Right atrium auricular region (tissue), 2 donors: ENCODE results near the gene GMPR. TPM values are rescaled to one million over a fixed set of nuclear protein-coding genes. Genes with fewer than 3 reads are reported as not detected.

Experiments
- DNase-seq: peaks from one replicate; pipeline ENCODE4 v3.0.0-alpha.2; 2019; ENCODE audit warnings: low spot score
- H3K27ac ChIP-seq, 2 donors: fragments of 200-600 bp; sonication (generic); 1 replicate in 1 of 2; 2 replicates in 1 of 2; pipeline ENCODE4 v1.5.1; 2016 to 2019
- H3K27me3 ChIP-seq, 2 donors: fragments of 200-600 bp; sonication (generic); one replicate each; pipeline versions ENCODE4 v1.5.1 to v1.6.0; 2017 to 2019
- H3K36me3 ChIP-seq: fragments of 200-600 bp; sonication (generic); one replicate; pipeline ENCODE4 v1.5.1; 2016
- H3K4me1 ChIP-seq, 2 donors: fragments of 200-600 bp; sonication (generic); one replicate each; pipeline versions ENCODE4 v1.5.1 to v1.6.0; 2017 to 2019
- H3K4me3 ChIP-seq, 2 donors: fragments of 200-600 bp; sonication (generic); 1 replicate in 1 of 2; 2 replicates in 1 of 2; pipeline ENCODE4 v1.5.1; 2017 to 2019; ENCODE audit warnings: mild to moderate bottlenecking in 1 of 2, moderate library complexity in 1 of 2
- H3K9me3 ChIP-seq, 2 donors: fragments of 200-600 bp; sonication (generic); one replicate each; pipeline ENCODE4 v1.5.1; 2019
- CTCF ChIP-seq, 2 donors: fragments of 200-600 bp; sonication (generic); IDR thresholded peaks; one replicate each; pipeline ENCODE4 v1.5.1; 2019; ENCODE audit warnings: antibody characterized with exemption in 2 of 2
- total RNA-seq, 2 donors: library from RNA; depleted of rRNA; stranded (reverse); fragments of >200 nt; gene quantifications; one replicate each; pipeline ENCODE4 v1.1.0, GENCODE V29; 2016

The GMPR gene
- total RNA-seq, 2 donors from 2014 or later, result 70.1 to 89.5 TPM

- Histone ChIP-seq H3K4me1 (no peaks in the 10 kb centered on the region), H3K36me3 (no peaks in the 10 kb centered on the region), H3K27ac (no peak overlapping the region), H3K4me3 (peak overlapping the region in 1 of 2 donors; percentile 27), H3K27me3 (no peaks in the 10 kb centered on the region), H3K9me3 (no peaks in the 10 kb centered on the region)
- no peak for TF ChIP-seq CTCF (IDR thresholded peaks at IDR 0.05)
- no peak for DNase-seq
These were observed 38.6 kb upstream of the GMPR start for GRCh38 chr6:16199804-16200203.

GRCh38 chr6:16200321-16200883, 38.0 kb upstream of the GMPR start:
- peak overlapping the region in 1 of 2 donors; percentile 27 for H3K4me3 ChIP-seq
- no peak overlapping the region for H3K27ac ChIP-seq
- no peaks in the 10 kb centered on the region for H3K27me3 ChIP-seq

GRCh38 chr6:16201706-16202105, 36.7 kb upstream of the GMPR start:
- Histone ChIP-seq H3K27me3 (no peaks in the 10 kb centered on the region), H3K4me3 (no peak overlapping the region), H3K4me1 (no peaks in the 10 kb centered on the region), H3K36me3 (no peaks in the 10 kb centered on the region), H3K27ac (no peak overlapping the region), H3K9me3 (no peaks in the 10 kb centered on the region)
- DNase-seq, result no peak
- TF ChIP-seq CTCF (IDR thresholded peaks at IDR 0.05), result no peak

More at GRCh38 chr6:16200321-16200883, 38.0 kb upstream of the GMPR start:
- no peak for DNase-seq
- no peaks in the 10 kb centered on the region for H3K4me1 ChIP-seq
- H3K9me3 ChIP-seq, result no peaks in the 10 kb centered on the region
- no peak for TF ChIP-seq CTCF (IDR thresholded peaks at IDR 0.05)
- H3K36me3 ChIP-seq, result no peaks in the 10 kb centered on the region

- Histone ChIP-seq H3K9me3 (no peaks in the 10 kb centered on the region), H3K27ac (no peak overlapping the region), H3K27me3 (no peaks in the 10 kb centered on the region), H3K4me1 (no peaks in the 10 kb centered on the region), H3K36me3 (no peaks in the 10 kb centered on the region), H3K4me3 (no peak overlapping the region)
- TF ChIP-seq CTCF (IDR thresholded peaks at IDR 0.05), result no peak
- no peak for DNase-seq
These were observed 33.6 kb upstream of the GMPR start for GRCh38 chr6:16204653-16205376.

- Histone ChIP-seq H3K4me3 (no peak overlapping the region), H3K27me3 (no peaks in the 10 kb centered on the region), H3K9me3 (no peaks in the 10 kb centered on the region), H3K4me1 (no peaks in the 10 kb centered on the region), H3K36me3 (no peaks in the 10 kb centered on the region), H3K27ac (peak overlapping the region in 1 of 2 donors; percentile 1)
- DNase-seq, result no peak
- no peak for TF ChIP-seq CTCF (IDR thresholded peaks at IDR 0.05)
These were observed 32.8 kb upstream of the GMPR start for GRCh38 chr6:16205377-16206144.
